GM10847 (cell line): Measurements from ENCODE around the gene TNRC6C.

Source experiments
- POLR2A ChIP-seq: IDR thresholded peaks from 2 replicates; pipeline ENCODE4 v1.6.1; 2011; ENCODE audit not compliant: insufficient read length; ENCODE audit errors: extremely low read depth

Gene TNRC6C

GRCh38 chr17:78013683-78014467, 55.4 kb downstream of the TNRC6C start:
- TF ChIP-seq POLR2A: no peak

- no peak for TF ChIP-seq POLR2A
These were observed 56.1 kb downstream of the TNRC6C start for GRCh38 chr17:78014646-78015045.

- no peak for TF ChIP-seq POLR2A
These were observed 58.3 kb downstream of the TNRC6C start for GRCh38 chr17:78016852-78017251.

GRCh38 chr17:78019367-78019975, 61.0 kb downstream of the TNRC6C start:
- no peak for TF ChIP-seq POLR2A

GRCh38 chr17:78019976-78020716, 61.6 kb downstream of the TNRC6C start:
- TF ChIP-seq POLR2A: no peak

- TF ChIP-seq POLR2A: no peak
These were observed 62.2 kb downstream of the TNRC6C start for GRCh38 chr17:78020717-78021108.

- TF ChIP-seq POLR2A: no peak
These were observed 63.9 kb downstream of the TNRC6C start for GRCh38 chr17:78022425-78022824.

- no peak for TF ChIP-seq POLR2A
These were observed 64.5 kb downstream of the TNRC6C start for GRCh38 chr17:78023042-78023441.

- no peak for TF ChIP-seq POLR2A
These were observed 67.9 kb downstream of the TNRC6C start for GRCh38 chr17:78026381-78026780.

- no peak for TF ChIP-seq POLR2A
These were observed 68.6 kb downstream of the TNRC6C start for GRCh38 chr17:78027121-78027520.

- TF ChIP-seq POLR2A: no peak
These were observed 71.2 kb downstream of the TNRC6C start for GRCh38 chr17:78029697-78030096.

GRCh38 chr17:78031435-78031834, 72.9 kb downstream of the TNRC6C start:
- no peak for TF ChIP-seq POLR2A

GRCh38 chr17:78032166-78032565, 73.7 kb downstream of the TNRC6C start:
- no peak for TF ChIP-seq POLR2A

- no peak for TF ChIP-seq POLR2A
These were observed 76.1 kb downstream of the TNRC6C start for GRCh38 chr17:78034429-78035091.

GRCh38 chr17:78037280-78037679, 78.8 kb downstream of the TNRC6C start:
- no peak for TF ChIP-seq POLR2A
